A549 (cell line): ENCODE measurements around the gene TCAIM. TPM values are rescaled to one million over a fixed set of nuclear protein-coding genes. Genes with fewer than 3 reads are reported as not detected.

ENCODE experiments used
- ATAC-seq, 2 experiments: fragments of 200-7000 bp in 1 of 2; fragments of >200 bp in 1 of 2; cut with Nextera tagmentation in 1 of 2; cut with Tn5 transposase in 1 of 2; 3 replicates each; pipeline versions ENCODE4 v1.8.0 to v1.9.1; 2018 to 2020; ENCODE audit warnings: mild to moderate bottlenecking in 1 of 2, moderate library complexity in 1 of 2
- CTCF ChIA-PET: fragments of 300-600 bp; sonication (Branson Sonifier 250); formaldehyde crosslinking; extraction: SDS; loops from one replicate; lab custom pipeline; 2021; ENCODE audit warnings: antibody characterized with exemption, inconsistent platforms; lab: Yijun Ruan, JAX
- POLR2A ChIA-PET: fragments of 350-600 bp; formaldehyde crosslinking; extraction: SDS; loops from one replicate; lab custom pipeline; 2021; ENCODE audit warnings: antibody characterized with exemption, inconsistent platforms; lab: Yijun Ruan, JAX
- DNase-seq, 2 experiments: peaks; one replicate each; pipeline versions ENCODE4 v3.0.0 to v3.0.0-alpha.2; 2011 to 2016; ENCODE audit warnings: low read depth in 1 of 2, low spot score in 1 of 2
- FAIRE-seq: peaks from 2 replicates; lab custom pipeline; 2011; peaks lifted over from hg19 to GRCh38; lab: Jason Lieb, UNC
- H3K27ac ChIP-seq, 2 experiments: fragments of >200 bp; sonication (Bioruptor Twin); formaldehyde crosslinking; 3 replicates each; pipeline ENCODE4 v1.5.1; 2016 to 2017
- H3K4me1 ChIP-seq: fragments of >200 bp; sonication (Bioruptor Twin); formaldehyde crosslinking; 3 replicates; pipeline ENCODE4 v1.6.1; 2016
- H3K4me2 ChIP-seq: fragments of >200 bp; sonication (Bioruptor Twin); formaldehyde crosslinking; 3 replicates; pipeline ENCODE4 v1.6.1; 2016
- H3K4me3 ChIP-seq: fragments of >200 bp; sonication (Bioruptor Twin); formaldehyde crosslinking; 3 replicates; pipeline ENCODE4 v1.5.1; 2016
- H3K9me3 ChIP-seq: fragments of >200 bp; sonication (Bioruptor Twin); formaldehyde crosslinking; 3 replicates; pipeline ENCODE4 v1.6.1; 2016
- BHLHE40 ChIP-seq: IDR thresholded peaks from 2 replicates; pipeline ENCODE4 v1.6.1; 2012; ENCODE audit warnings: low read depth, low read length, inconsistent platforms
- CBX8 ChIP-seq: fragments of 200-600 bp; sonication (generic); IDR thresholded peaks from 2 replicates; pipeline ENCODE4 v1.6.1; 2016
- CEBPB ChIP-seq, 2 experiments: fragments of >200 bp in 1 of 2; sonication (Bioruptor Twin) in 1 of 2; formaldehyde crosslinking in 1 of 2; IDR thresholded peaks; 2 replicates each; pipeline ENCODE4 v1.6.1; 2012 to 2016
- CHD2 ChIP-seq: fragments of 150-350 bp; IDR thresholded peaks from 2 replicates; pipeline ENCODE4 v1.6.1; 2014; ENCODE audit warnings: low read length; ENCODE audit not compliant: partially characterized antibody
- EHF ChIP-seq: fragments of 250-450 bp; sonication (Bioruptor Pico); IDR thresholded peaks from 2 replicates; pipeline ENCODE4 v1.5.0; 2020; ENCODE audit warnings: mild to moderate bottlenecking
- EP300 ChIP-seq, 2 experiments: fragments of >200 bp; sonication (Bioruptor Twin); formaldehyde crosslinking; IDR thresholded peaks; 2 replicates in 1 of 2; 3 replicates in 1 of 2; pipeline ENCODE4 v1.6.1; 2016 to 2017
- ESRRA ChIP-seq: fragments of 150-350 bp; IDR thresholded peaks from 2 replicates; pipeline ENCODE4 v1.6.1; 2014; ENCODE audit warnings: mild to moderate bottlenecking, low read length, borderline replicate concordance
- FOSB ChIP-seq: fragments of 250-450 bp; sonication (Bioruptor Pico); IDR thresholded peaks from 2 replicates; pipeline ENCODE4 v1.5.0; 2020; ENCODE audit warnings: mild to moderate bottlenecking, moderate library complexity
- HEYL ChIP-seq: fragments of 250-450 bp; sonication (Bioruptor Pico); IDR thresholded peaks from 2 replicates; pipeline ENCODE4 v1.8.0; 2021; ENCODE audit warnings: mild to moderate bottlenecking, moderate library complexity
- HOXA7 ChIP-seq: fragments of 250-450 bp; sonication (Bioruptor Pico); IDR thresholded peaks from 2 replicates; pipeline ENCODE4 v1.5.0; 2020; ENCODE audit warnings: mild to moderate bottlenecking, moderate library complexity
- HOXB13 ChIP-seq: fragments of 250-450 bp; sonication (Bioruptor Pico); IDR thresholded peaks from 2 replicates; pipeline ENCODE4 v1.5.0; 2020; ENCODE audit warnings: low read depth, mild to moderate bottlenecking, moderate library complexity
- JUN ChIP-seq, 2 experiments: fragments of >200 bp; sonication (Bioruptor Twin); formaldehyde crosslinking; IDR thresholded peaks; 2 replicates in 1 of 2; 3 replicates in 1 of 2; pipeline ENCODE4 v1.6.1; 2016 to 2017
- MAFK ChIP-seq: fragments of 450-650 bp; IDR thresholded peaks from 2 replicates; pipeline ENCODE4 v1.6.1; 2014; ENCODE audit not compliant: partially characterized antibody
- MAZ ChIP-seq: fragments of 150-350 bp; IDR thresholded peaks from 2 replicates; pipeline ENCODE4 v1.6.1; 2014; ENCODE audit warnings: antibody characterized with exemption, low read depth, low read length, borderline replicate concordance
- NR3C1 ChIP-seq: fragments of >200 bp; sonication (Bioruptor Twin); formaldehyde crosslinking; IDR thresholded peaks from 3 replicates; pipeline ENCODE4 v1.6.1; 2017
- RAD21 ChIP-seq, 2 experiments: fragments of >200 bp in 1 of 2; sonication (Bioruptor Twin) in 1 of 2; formaldehyde crosslinking in 1 of 2; IDR thresholded peaks in 1 of 2; conservative IDR thresholded peaks in 1 of 2; 2 replicates in 1 of 2; 3 replicates in 1 of 2; pipeline ENCODE4 v1.6.1; 2012 to 2018; ENCODE audit warnings: inconsistent platforms in 1 of 2
- RCOR1 ChIP-seq: fragments of 150-350 bp; IDR thresholded peaks from 2 replicates; pipeline ENCODE4 v1.6.1; 2014; ENCODE audit warnings: antibody characterized with exemption, low read length, low read depth
- SREBF2 ChIP-seq: fragments of 450-650 bp; IDR thresholded peaks from 2 replicates; pipeline ENCODE4 v1.6.1; 2014; ENCODE audit warnings: mild to moderate bottlenecking, moderate library complexity
- TFCP2L1 ChIP-seq: fragments of 250-450 bp; sonication (Bioruptor Pico); IDR thresholded peaks from 2 replicates; pipeline ENCODE4 v1.5.0; 2021; ENCODE audit warnings: mild to moderate bottlenecking
- ZSCAN20 ChIP-seq: fragments of 250-450 bp; sonication (Bioruptor Pico); IDR thresholded peaks from 2 replicates; pipeline ENCODE4 v1.8.0; 2022; ENCODE audit warnings: mild to moderate bottlenecking, moderate library complexity
- WGBS: methylation state at CpG from one replicate; pipeline ENCODE4 v1.1.6; 2017; ENCODE audit errors: missing lambda C conversion rate; 5-methylcytosine and 5-hydroxymethylcytosine counted together
- polyA plus RNA-seq, 4 experiments: library from polyadenylated mRNA; depleted of rRNA in 3 of 4; stranded (reverse); fragments of >200 nt; fragmentation: RNase III in 1 of 4; extraction: RNeasy Plus Mini Kit Qiagen cat#74134 plus additional on column Dnase treatment in 1 of 4; gene quantifications; 2 replicates in 3 of 4; 3 replicates in 1 of 4; pipeline ENCODE4 v1.2.3, GENCODE V29; 2011 to 2017
- TF ChIP-seq, protein P1 (sequence below): fragments of 450-650 bp; IDR thresholded peaks from 2 replicates; pipeline ENCODE4 v1.6.1; 2014; ENCODE audit warnings: antibody characterized with exemption
- TF ChIP-seq, protein P2 (sequence below): fragments of 200-600 bp; sonication (generic); IDR thresholded peaks from 2 replicates; pipeline ENCODE4 v1.6.1; 2016; ENCODE audit warnings: antibody characterized with exemption, mild to moderate bottlenecking, moderate library complexity

TCAIM gene
- polyA plus RNA-seq, 2 of the 4 experiments (the other 2 are of a cell fraction) = 10.8 to 19.2 TPM

DNA sequence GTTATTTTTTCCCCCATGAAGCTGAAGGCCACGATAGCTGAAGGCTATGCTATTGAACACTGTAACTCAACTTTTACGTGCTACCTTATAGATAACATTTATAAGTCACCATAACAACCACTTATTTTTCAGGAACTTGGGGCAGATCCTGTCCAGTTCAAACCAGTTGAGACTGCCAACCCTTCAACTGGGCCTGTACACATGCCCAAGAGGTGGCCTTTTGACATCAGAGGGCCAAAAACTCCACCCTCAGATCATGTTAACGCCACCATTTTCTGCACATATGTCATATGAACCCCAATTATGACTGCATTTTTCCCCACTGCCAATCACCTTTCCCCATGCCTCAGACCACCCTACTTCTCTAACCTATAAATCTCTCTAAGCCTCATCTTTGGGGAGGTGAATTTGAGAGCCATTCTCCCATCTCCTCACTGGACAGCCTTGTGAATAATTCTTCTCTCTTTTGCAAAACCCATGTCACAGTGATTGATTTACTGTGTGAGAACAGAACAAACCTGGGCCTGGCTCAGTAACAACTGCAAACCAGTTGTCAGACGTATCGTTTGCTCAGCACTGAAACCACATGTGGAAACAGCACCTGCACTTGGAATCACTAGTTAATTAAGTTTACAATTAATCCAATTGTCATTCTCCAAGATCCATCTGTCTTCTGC is 96.4 kb downstream of the TCAIM start:
- no peak for DNase-seq
- no peak for ATAC-seq
- no peak overlapping the region for H3K4me3 ChIP-seq
- FAIRE-seq = no peak
- H3K9me3 ChIP-seq = peaks cover 6% of the 10 kb centered on the region; the same call in 1 of the 3 replicates
- no peak overlapping the region for H3K4me2 ChIP-seq
- CTCF ChIA-PET = no interaction called here
- POLR2A ChIA-PET = no interaction called here
- no peak overlapping the region for H3K27ac ChIP-seq
- TF ChIP-seq CHD2 (no peak), EP300 (IDR thresholded peaks at IDR 0.05) (no peak), MAFK (no peak), CEBPB (IDR thresholded peaks at IDR 0.05) (no peak), ZSCAN20 (CRISPR knock-in tag) (no peak), MAZ (no peak), HOXA7 (CRISPR knock-in tag) (no peak), EHF (no peak), BHLHE40 (no peak), JUN (IDR thresholded peaks at IDR 0.05) (no peak), RCOR1 (no peak), ESRRA (no peak)
- TF ChIP-seq, protein P1, sequence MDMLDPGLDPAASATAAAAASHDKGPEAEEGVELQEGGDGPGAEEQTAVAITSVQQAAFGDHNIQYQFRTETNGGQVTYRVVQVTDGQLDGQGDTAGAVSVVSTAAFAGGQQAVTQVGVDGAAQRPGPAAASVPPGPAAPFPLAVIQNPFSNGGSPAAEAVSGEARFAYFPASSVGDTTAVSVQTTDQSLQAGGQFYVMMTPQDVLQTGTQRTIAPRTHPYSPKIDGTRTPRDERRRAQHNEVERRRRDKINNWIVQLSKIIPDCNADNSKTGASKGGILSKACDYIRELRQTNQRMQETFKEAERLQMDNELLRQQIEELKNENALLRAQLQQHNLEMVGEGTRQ = no peak
- WGBS = 85% methylated on average over 5 of the region's 5 CpGs
- H3K4me1 ChIP-seq = no peaks in the 10 kb centered on the region

DNA sequence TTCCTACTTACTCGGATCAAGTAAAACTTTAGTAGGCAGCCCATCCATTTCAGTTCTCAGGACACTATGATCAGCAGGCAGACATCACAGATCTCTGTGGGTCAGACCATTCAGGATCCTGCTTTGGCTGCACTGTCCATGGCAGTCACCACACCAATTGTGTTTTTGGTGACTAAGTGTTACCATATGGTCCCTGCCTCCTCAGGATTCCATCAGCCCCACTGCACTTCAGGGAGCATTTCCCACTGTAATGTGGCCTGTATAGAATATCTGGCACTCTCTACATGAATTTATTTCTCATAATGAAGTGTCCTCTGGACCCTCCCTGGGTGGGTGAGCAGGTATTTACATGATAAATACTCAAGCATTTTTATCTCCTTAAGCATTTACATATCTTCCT is 97.6 kb downstream of the TCAIM start:
- Histone ChIP-seq H3K4me3 (no peak overlapping the region), H3K9me3 (peaks cover 6% of the 10 kb centered on the region; the same call in 1 of the 3 replicates), H3K4me2 (no peak overlapping the region), H3K4me1 (no peaks in the 10 kb centered on the region), H3K27ac (no peak overlapping the region)
- DNase-seq (no peak), FAIRE-seq (no peak), ATAC-seq (no peak)
- 82% methylated on average over 1 of the region's 1 CpG for WGBS
- no peak for TF ChIP-seq HOXB13 (CRISPR knock-in tag)
- TF ChIP-seq RAD21 (conservative IDR thresholded peaks at IDR 0.05 in 1 of 2, IDR thresholded peaks at IDR 0.05 in 1 of 2) = no peak
- no peak for TF ChIP-seq HEYL
- no peak for TF ChIP-seq FOSB (CRISPR knock-in tag)
- POLR2A ChIA-PET = no interaction called here
- CTCF ChIA-PET = interaction anchor here (0.6 kb wide), 1 partner anchor 112 kb away, joined by 3 read pairs; no protein-coding TSS in a partner anchor

DNA sequence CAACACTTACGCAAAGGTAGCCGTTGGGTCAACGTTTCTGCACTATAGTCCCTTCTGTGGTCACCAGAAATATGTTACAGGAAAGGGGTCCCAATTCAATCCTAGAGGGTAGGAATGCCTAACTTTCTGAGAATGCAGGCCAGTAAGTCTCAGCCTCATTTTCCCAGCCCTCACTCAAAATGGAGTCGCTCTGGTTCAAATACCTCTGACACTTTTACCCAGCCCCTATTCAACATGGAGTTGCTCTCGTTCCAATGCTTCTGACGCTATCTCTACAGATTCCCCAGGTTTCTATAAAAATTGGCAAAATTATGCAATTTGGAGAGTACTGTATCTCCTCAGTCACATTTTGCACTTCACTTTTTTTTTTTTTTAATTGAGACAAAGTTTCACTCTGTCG is 99.2 kb downstream of the TCAIM start:
- POLR2A ChIA-PET = no interaction called here
- FAIRE-seq = no peak
- Histone ChIP-seq H3K9me3 (peaks cover 6% of the 10 kb centered on the region; the same call in 1 of the 3 replicates), H3K4me3 (no peak overlapping the region), H3K4me1 (no peaks in the 10 kb centered on the region), H3K4me2 (no peak overlapping the region), H3K27ac (no peak overlapping the region)
- ATAC-seq = no peak
- CTCF ChIA-PET = no interaction called here
- DNase-seq = no peak
- TF ChIP-seq NR3C1 = no peak
- no peak for TF ChIP-seq MAFK
- TF ChIP-seq CHD2 = no peak
- TF ChIP-seq, protein P2, sequence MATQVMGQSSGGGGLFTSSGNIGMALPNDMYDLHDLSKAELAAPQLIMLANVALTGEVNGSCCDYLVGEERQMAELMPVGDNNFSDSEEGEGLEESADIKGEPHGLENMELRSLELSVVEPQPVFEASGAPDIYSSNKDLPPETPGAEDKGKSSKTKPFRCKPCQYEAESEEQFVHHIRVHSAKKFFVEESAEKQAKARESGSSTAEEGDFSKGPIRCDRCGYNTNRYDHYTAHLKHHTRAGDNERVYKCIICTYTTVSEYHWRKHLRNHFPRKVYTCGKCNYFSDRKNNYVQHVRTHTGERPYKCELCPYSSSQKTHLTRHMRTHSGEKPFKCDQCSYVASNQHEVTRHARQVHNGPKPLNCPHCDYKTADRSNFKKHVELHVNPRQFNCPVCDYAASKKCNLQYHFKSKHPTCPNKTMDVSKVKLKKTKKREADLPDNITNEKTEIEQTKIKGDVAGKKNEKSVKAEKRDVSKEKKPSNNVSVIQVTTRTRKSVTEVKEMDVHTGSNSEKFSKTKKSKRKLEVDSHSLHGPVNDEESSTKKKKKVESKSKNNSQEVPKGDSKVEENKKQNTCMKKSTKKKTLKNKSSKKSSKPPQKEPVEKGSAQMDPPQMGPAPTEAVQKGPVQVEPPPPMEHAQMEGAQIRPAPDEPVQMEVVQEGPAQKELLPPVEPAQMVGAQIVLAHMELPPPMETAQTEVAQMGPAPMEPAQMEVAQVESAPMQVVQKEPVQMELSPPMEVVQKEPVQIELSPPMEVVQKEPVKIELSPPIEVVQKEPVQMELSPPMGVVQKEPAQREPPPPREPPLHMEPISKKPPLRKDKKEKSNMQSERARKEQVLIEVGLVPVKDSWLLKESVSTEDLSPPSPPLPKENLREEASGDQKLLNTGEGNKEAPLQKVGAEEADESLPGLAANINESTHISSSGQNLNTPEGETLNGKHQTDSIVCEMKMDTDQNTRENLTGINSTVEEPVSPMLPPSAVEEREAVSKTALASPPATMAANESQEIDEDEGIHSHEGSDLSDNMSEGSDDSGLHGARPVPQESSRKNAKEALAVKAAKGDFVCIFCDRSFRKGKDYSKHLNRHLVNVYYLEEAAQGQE = no peak
- no peak for TF ChIP-seq SREBF2
- TF ChIP-seq TFCP2L1 = no peak
- TF ChIP-seq CBX8 = no peak
- WGBS = 97% methylated on average over 7 of the region's 7 CpGs
